GM19240 (cell line): ENCODE measurements around the gene TGFBR3.

Experiments
- DNase-seq: peaks from one replicate; pipeline ENCODE4 v3.0.0; 2011; ENCODE audit warnings: low spot score; ENCODE audit not compliant: insufficient read length

TGFBR3 gene

GRCh38 chr1:91737650-91738049 is 148.3 kb downstream of the TGFBR3 start:
- no peak for DNase-seq

- DNase-seq, result no peak
Measured at GRCh38 chr1:91736715-91737615, 149.0 kb downstream of the TGFBR3 start.

- DNase-seq, result no peak
Measured at GRCh38 chr1:91736146-91736714, 149.7 kb downstream of the TGFBR3 start.

GRCh38 chr1:91735266-91735845 is 150.6 kb downstream of the TGFBR3 start:
- DNase-seq, result no peak

- no peak for DNase-seq
Measured at GRCh38 chr1:91734761-91735160, 151.2 kb downstream of the TGFBR3 start.

- DNase-seq, result no peak
Measured at GRCh38 chr1:91733108-91733710, 152.7 kb downstream of the TGFBR3 start.

GRCh38 chr1:91732291-91733107 is 153.5 kb downstream of the TGFBR3 start:
- DNase-seq, result no peak

- no peak for DNase-seq
Measured at GRCh38 chr1:91731815-91732214, 154.1 kb downstream of the TGFBR3 start.

- no peak for DNase-seq
Measured at GRCh38 chr1:91730801-91731732, 154.9 kb downstream of the TGFBR3 start.

GRCh38 chr1:91729621-91730358 is 156.2 kb downstream of the TGFBR3 start:
- no peak for DNase-seq

GRCh38 chr1:91727763-91728162 is 158.2 kb downstream of the TGFBR3 start:
- no peak for DNase-seq

GRCh38 chr1:91725989-91726721 is 159.8 kb downstream of the TGFBR3 start:
- DNase-seq, result no peak

GRCh38 chr1:91725618-91725988 is 160.3 kb downstream of the TGFBR3 start:
- no peak for DNase-seq

GRCh38 chr1:91724644-91725043 is 161.3 kb downstream of the TGFBR3 start:
- no peak for DNase-seq

GRCh38 chr1:91724231-91724630 is 161.7 kb downstream of the TGFBR3 start:
- DNase-seq, result no peak

- no peak for DNase-seq
Measured at GRCh38 chr1:91720044-91720443, 165.9 kb downstream of the TGFBR3 start.

- DNase-seq, result no peak
Measured at GRCh38 chr1:91718877-91719276, 167.1 kb downstream of the TGFBR3 start.

GRCh38 chr1:91718368-91718767 is 167.6 kb downstream of the TGFBR3 start:
- DNase-seq, result no peak

GRCh38 chr1:91717839-91718238 is 168.1 kb downstream of the TGFBR3 start:
- DNase-seq, result no peak
